NK-92 treated with Interleukin-12 subunit alpha and Interleukin-12 subunit beta, amount 100 ng/mL, for 24 hours (cell line): ENCODE results near the gene ATF2.
"Not testable (repeated sequence)": the region's sequence is repeated elsewhere in the genome, so short reads cannot be mapped to it uniquely, and the experiment has no call there.

ENCODE experiments used
- DNase-seq: peaks from one replicate; lab custom pipeline; 2025; lab: John Stamatoyannopoulos, UW

Gene ATF2

DNA sequence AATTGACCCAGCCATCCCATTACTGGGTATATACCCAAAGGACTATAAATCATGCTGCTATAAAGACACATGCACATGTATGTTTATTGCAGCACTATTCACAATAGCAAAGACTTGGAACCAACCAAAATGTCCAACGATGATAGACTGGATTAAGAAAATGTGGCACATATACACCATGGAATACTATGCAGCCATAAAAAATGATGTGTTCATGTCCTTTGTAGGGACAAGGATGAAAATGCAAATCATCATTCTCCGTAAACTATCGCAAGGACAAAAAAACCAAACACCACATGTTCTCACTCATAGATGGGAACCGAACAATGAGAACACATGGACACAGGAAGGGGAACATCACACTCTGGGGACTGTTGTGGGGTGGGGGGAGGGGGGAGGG is 83.9 kb downstream of the ATF2 start:
- DNase-seq: not testable (repeated sequence)

DNA sequence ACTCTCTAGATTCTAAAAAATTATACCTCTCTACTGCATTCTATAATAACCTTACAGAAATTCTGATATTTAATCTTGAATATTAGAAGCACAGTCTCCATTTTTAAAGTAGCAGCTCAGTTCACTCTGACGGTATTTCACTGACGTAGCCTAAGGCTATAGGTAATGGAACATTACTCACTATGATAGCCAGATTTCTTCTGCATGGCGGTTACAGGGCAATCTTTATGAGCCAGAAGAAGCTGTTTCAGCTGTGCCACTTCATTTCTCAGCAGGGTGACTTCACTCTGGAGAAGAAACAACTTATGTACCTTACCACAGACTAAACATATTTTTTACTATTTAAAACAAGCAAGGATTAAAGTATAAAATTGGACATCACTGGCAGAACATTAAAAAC is 87.5 kb downstream of the ATF2 start:
- no peak for DNase-seq

DNA sequence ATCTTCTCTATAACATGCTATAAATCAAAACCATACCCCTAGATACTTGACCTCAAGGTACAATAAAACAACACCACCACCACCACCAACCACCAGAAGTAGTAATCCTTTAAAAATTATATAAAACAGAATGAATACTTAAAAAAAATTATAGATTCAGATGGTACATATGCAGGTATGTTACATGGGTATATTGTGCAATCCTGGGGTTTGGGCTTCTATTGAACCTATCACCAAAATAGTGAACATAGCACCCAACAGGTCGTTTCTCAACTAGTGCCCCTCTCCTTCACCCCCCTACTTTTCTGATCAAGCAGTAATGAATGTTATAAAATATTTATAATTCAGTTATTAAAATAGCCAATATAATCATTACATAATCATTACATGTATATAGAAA is 91.7 kb downstream of the ATF2 start:
- DNase-seq: no peak

DNA sequence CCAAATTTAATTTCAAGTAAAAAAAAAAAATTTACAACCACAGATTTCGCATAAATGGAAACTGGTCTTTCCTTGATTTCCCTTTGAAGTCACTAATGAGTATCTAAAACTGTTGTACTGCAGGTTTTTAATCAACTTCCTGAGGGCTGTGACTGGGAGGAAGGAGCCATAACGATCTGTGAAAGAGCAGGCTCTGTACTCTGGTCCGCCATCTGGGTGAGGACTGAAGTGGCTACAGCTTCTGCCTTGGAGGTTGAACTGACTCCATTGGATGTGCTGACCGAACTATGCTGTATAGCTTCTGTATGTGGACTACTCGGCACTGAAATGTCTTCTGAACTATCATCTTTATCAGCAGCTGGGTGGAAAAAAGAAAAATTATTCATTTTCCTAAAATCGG is 93.5 kb downstream of the ATF2 start:
- DNase-seq: no peak

DNA sequence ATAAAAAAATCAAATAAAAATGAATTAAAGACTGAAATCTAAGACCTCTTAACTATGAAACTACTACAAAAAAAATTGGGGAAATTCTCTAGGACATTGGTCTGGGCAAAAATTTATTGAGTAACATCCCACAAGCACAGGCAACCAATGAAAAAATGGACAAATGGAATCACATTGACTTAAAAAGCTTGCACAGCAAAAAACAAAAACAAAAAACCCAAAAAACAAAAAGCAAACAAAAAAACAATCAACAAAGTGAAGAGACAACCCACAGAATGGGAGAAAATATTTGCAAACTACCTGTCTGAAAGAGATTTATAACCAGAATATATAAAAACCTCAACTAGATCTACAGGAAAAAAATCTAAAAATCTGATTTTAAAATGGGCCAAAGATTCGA is 99.5 kb downstream of the ATF2 start:
- no peak for DNase-seq

DNA sequence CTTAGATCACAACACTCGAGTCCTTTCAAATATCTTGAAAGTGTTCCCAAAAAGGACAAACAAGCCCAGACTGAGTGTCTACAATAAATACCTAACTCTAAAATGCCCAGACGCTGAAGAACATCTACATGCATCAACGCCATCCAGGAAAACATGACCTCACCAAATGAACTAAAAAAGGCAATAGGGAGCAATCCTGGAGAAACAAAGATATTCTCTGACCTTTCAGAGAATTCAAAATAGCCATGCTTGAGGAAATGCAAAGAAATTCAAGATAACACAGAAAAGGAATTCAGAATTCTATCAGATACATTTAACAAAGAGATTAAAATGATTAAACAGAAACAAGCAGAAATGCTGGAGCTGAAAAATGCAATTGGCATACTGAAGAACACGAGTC is 101.6 kb downstream of the ATF2 start:
- no peak for DNase-seq

DNA sequence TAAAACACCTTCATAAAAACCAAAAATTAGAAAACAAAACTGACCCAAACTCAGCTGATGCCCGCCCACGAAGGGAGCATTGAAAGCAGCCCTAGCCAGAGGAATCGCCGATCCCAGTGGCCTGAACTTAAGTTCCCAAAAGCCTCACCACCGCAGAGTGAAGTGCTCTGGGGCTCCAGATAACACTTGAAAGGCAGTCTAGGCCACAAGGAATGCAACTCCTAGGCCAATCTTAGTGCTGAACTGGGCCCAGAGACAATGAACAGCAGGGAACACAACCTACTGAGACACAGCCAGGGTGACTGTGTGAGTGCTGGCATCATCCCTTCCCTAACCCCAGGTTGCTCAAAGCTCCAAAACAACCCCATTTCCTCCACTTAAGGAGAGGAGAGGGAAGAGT is 103.2 kb downstream of the ATF2 start:
- no peak for DNase-seq

DNA sequence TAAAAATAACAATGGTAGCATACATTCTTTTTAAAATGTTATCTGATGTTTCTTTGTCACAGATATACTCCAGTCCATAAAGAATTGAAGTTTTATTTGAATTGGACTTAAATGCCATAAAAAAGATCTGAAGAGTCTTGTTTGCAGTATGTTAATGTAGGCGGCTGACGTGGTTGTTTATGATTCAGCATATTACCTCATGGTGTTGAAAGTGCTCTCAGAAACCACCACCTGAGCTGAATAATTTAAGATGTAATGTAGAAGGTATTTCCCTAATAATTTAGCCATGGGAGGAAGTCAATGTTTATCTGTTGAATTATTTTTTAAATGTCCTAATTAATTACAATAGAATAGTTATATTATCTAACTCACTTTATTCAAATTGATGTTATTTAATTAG is 104.3 kb downstream of the ATF2 start:
- no peak for DNase-seq

DNA sequence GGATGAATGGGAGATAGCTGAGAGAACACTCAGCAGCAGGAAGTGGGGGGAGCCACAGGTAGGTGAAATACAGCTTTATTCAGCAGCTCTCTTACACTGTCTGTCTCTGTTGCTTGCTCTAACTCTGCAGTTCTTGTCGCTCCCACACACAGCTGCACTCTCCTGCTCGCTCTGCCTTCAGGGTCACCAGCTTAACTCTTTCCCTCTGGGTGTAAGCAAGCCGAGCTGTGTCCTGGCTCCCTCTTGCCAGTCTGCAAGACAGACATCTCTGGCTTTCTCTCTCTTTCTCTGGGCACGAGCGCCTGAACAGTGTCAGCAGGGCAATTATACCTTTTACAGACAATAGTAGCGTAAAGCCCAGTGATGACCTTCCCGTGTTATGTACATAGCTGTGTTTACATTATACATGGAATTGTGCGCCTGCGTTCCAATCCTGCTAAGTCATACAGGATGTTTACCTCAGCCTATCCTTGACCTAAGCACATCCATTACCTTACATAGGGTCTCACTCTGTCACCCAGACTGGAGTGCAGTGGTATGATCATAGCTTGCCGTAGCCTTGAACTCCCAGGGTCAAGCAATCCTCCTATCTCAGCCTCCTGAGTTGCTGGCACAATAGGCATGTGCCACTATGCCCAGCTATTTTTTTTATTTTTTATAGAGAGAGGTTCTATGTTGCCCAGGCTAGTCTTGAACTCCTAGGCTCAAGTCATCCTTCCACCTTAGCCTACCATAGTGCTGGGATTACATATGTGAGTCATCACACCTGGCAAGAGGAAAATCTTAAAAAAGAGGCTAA is 105.0 kb downstream of the ATF2 start:
- no peak for DNase-seq

DNA sequence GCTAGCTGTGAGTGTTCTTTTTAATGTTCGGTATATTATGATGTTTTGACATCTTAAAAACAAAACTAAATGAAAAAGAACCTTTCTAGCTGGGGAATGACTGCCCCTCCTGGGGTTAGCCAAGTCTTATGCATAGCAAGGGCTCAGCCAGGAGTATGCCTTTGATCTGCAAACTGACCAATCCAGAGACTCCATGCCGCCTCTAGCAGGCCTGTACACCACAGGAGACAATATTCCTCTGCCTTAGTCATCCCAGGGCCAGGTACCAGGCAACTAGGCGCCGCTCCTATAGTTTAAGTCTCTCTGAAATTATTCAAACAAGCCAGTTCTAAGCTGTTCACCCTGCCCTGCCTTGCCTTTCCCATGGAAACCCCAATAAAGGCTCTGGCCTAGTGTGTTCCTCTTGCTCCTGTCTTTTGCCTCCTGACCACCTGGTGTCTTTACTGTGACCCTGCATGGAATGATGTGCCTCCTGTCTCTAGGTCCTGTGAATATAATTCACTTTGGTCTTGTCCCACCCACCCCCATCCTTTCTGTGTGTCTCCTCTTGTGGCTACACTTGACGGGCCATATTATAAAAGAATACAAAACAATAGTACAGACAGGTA is 110.8 kb downstream of the ATF2 start:
- no peak for DNase-seq

DNA sequence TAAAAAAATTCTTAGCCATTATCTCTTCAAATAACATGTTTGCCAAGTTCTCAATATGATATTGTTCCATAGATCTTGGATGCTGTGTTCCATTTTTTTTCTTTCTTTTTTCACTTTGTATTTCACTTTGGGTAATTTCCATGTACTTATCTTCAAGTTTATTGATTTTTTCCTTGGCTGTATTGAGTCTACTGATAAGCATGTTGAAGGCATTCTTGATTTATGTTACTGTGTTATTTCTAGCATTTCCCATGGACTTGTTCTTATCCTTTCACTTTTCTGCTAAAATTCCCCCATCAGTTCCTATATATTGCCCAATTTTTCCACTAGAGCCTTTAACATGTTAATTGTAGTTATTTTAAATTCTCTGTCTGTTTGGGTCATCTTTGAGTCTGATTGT is 112.0 kb downstream of the ATF2 start:
- DNase-seq: no peak

DNA sequence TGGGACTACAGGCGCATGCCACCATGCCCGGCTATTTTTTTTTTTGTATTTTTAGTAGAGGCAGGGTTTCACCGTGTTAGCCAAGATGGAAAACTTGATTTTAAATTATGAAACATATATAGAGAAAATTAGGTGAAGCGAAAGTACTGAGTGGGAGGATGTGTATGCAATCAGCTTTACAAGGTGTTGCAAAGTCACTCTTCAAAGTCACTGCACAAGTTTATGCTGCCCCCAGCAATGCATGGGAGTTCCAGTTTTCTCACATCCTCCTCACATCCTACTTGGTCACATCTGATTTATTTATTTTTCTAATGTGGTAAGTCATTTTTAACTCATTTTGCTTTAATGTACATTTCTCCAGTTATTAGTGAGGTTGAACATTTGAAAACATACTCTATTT is 113.7 kb downstream of the ATF2 start:
- no peak for DNase-seq

DNA sequence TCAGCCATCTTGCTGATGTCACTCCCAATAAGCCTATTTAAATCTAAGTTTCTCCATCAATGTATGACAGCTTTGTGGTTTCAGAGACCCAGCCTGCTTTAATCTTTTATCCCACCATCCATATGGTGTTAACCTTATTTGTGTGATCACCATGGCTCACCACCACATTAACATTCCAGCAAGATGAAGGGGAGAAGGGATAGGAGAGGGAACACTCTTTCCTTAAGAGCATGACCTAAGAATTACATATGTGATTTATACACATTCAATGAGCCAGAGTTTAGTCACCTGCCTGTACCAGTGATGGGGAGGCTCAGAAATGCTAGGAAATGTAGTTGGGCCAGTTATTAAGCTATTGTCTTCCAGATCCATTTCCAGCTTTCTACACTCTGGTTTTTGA is 118.3 kb downstream of the ATF2 start:
- no peak for DNase-seq

DNA sequence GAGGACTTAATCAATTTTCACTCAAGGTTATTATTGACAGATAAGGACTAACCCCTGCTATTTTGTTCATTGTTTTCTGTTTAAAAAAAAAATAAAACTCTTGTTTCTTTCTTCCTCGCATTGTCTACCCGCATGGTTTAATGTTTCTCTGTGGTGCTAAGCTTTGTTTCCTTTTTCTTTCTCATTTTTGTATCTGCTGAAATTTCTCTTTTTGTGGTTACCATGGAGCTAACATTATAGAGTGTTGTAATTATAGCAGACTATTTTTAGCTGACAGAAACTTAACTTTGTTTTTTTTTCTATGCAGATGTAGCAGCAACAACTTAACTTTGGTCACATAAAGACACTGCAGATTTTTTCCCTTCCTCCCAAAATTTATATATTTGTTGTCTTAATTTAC is 119.7 kb downstream of the ATF2 start:
- no peak for DNase-seq

DNA sequence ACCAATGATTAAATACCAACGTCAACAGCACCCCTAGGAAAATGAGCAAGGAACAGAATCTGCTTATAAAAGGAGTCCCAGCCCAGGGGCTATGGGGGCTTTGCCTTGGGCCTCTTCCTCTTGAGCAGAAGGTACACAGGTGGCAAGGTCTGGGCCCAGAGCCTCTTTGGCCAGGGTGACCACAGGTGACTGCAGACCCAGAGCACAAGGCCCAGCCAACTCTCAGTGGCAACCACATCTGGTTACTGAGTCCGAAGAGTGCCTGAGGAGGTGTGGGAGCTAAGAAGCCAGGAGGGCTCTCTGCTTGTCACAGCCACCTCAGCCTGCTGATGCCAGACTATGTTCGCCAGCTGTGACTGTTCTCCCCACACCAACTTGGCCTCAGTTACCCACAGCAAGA is 128.5 kb downstream of the ATF2 start:
- no peak for DNase-seq

DNA sequence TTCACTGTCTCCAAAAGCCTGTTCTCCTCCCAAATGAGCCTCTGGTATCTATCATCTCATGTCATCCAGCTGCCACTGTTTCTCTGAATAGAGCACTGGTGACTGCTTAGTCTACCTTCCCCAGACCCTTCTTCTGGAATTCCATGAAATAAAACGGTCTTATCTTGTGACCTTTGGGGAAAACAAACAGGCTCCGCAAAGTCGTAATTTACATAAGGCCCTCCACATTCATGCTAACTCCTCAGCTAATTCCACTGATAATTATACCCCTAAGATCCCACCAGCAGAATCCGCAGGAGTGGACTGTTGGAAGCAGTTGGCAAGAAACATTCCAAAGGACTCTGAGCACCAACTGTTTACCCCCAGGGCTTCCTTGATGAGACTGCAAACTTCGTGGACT is 129.0 kb downstream of the ATF2 start:
- no peak for DNase-seq

DNA sequence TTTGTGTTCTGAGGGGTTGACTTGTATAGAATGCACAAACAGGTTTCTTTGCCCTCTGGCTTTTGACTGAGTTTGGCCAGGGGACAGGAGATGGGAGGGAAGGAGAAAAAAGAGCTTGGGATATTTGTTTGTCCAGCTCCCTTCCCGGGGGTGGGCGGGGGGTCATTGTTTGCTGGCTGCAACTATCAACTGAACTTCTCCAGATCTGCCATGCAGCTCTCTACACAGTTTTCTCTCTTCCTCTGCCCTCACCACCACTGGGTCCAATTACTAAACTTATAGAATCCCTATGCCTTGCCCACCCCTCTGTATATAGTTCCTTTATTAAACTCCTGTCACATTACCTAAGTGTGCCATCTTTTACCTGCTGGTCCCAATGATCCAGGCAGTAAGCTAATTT is 130.1 kb downstream of the ATF2 start:
- no peak for DNase-seq

DNA sequence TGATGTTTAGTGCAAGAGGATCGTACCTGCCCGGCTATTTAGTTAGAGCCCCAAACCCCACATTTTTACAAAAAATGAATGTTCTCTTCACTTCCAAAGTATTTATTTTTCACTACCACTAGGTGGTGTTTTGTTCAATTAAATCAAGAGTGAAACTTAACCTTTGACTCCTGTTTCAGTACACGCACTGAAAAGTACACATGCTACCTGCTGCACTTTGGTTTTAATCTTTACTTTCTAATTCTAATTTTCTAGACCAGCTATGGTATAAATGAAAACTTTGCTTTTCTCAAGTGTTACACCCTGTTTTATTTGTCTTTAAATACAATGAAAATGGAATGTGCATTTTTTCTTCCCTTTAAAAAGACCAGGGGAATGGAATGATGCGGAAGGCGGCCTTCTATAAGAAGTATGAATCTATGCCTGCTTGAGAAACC is 131.4 kb downstream of the ATF2 start:
- DNase-seq: no peak

DNA sequence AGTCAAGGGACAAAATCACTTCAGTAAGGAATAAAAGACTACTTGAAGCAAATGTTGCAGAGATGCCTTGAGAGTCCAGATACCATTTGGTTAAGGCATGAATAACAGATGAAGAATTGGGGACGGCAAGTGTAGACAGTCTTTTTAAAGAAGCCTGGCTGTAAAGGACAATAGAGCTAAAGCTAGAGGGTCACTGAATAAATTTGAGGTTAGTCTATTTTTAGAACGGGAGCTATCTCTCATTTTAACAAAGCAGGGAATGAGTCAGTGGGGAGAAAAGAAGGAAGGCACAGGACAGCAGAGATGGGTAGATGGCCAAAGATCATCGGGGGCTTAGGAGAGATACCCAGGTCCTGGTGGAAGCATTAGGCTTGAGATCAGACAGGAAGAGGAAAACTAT is 132.2 kb downstream of the ATF2 start:
- DNase-seq: no peak

DNA sequence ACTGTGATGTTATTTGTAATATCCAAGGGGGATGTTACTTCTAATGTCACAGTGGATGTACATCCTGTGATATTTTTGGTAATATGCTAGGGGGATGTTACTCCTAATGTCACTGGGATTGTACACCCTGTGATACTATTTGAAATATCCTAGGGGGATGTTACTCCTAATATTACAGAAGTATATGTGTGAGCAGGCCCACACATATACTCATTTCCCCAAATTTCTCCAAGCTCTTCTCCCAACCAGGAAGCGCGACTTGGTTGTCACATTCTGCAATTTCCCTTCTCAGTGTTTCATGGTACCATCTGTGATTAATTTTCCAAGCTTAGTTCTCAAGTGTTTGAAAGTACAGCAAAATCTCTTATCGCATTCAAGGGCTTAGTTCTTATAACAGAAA is 133.3 kb downstream of the ATF2 start:
- DNase-seq: no peak

DNA sequence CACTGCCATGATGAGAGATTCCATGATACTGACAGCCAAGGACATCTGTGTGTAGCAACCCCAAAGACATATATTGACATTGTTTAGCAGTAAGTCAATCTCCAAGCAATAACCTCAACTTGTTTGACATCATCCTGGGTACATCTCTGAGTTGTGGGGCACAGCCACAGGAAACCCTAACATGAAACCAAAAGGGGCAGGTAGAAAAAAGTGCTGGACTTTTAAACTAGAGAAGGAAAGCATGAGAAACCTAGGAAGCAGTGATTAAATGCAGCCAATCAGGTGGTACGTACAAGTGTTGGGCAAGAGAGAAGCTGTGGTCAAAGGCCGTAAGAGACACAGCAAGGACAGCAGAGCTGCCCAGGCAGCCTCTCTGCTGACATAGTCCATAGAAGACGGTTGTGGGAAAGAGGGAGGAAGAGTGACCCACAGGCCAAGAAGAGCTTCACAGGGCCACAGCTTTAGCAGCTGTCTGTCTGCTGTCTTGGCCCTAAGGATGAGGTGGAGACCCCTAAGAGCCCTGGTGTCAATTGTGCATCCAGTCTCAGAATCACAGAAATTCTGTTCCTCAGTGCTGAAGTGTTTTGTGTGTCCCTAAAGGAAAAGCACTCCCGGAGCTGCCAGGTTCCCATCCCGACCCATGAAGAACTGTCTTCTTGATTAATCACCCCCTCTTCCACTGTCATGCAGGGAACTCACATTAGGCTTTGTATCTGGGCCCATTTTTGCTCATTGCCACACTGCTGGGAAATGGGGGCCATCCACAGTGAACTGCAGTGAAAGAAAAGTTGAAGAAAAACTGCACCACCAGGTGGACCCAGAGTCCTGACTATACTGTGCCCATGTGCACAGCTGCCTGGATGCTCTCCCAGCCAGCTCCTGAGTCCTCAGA is 137.4 kb downstream of the ATF2 start:
- DNase-seq: no peak

DNA sequence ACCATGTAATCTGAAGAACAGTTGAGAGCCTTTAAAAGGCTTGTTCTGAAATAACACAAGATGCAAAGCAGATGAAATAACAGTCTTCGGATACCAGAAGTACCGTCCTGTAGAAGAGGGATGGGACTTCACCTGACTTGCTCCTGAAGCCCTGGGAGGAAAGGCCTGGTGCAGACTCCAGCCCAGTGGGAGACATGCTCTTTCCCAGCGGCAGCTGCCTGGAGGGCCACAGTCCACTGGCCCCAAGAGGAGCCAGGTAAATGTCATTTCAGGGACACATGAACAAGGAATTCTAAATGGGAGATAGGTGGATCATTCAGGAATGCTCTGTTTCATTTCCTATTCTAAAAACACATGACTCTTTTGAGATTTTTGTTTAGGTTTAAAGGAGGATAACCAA is 140.2 kb downstream of the ATF2 start:
- DNase-seq: no peak

DNA sequence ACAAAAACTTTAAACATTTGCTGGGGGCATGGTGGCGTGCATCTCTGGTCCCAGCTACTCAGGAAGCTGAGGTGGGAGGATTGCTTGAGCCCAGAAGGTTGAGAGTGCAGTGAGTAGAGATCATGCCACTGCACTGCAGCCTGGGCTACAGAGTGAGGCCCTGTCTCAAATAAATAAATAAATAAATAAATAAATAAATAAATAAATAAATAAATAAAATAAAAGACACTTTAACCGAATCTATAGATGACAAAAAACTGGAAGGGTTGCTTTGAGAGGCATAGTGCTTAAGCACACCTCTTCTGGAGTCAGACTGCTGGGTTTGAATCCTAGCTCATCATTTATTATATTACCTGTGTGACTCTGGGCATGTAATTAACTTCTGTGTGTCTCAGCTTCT is 141.6 kb downstream of the ATF2 start:
- no peak for DNase-seq
